ENCODE data around the gene TST.

Gene TST

GRCh38 chr22:37000676-37001534 is 18.3 kb downstream of the TST start:
- no peaks in the 10 kb centered on the region for H3K9me3 ChIP-seq
- H3K4me3 ChIP-seq: no peak overlapping the region
- H3K36me3 ChIP-seq: no peaks in the 10 kb centered on the region
- intact Hi-C loops (cut with DNase I; ENCODE audit: low total_unique reads): no loop called here
- H3K27ac ChIP-seq: no peak overlapping the region
- TF ChIP-seq, protein P1, sequence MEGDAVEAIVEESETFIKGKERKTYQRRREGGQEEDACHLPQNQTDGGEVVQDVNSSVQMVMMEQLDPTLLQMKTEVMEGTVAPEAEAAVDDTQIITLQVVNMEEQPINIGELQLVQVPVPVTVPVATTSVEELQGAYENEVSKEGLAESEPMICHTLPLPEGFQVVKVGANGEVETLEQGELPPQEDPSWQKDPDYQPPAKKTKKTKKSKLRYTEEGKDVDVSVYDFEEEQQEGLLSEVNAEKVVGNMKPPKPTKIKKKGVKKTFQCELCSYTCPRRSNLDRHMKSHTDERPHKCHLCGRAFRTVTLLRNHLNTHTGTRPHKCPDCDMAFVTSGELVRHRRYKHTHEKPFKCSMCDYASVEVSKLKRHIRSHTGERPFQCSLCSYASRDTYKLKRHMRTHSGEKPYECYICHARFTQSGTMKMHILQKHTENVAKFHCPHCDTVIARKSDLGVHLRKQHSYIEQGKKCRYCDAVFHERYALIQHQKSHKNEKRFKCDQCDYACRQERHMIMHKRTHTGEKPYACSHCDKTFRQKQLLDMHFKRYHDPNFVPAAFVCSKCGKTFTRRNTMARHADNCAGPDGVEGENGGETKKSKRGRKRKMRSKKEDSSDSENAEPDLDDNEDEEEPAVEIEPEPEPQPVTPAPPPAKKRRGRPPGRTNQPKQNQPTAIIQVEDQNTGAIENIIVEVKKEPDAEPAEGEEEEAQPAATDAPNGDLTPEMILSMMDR (IDR thresholded peaks at IDR 0.05): no peak
- DNase-seq: no peak
- H3K4me1 ChIP-seq: no peaks in the 10 kb centered on the region
- H3K27me3 ChIP-seq: peaks cover 0 to 35% of the 10 kb centered on the region in 2 donors

GRCh38 chr22:36999463-36999862 is 19.8 kb downstream of the TST start:
- no peak overlapping the region for H3K4me3 ChIP-seq
- no peaks in the 10 kb centered on the region for H3K36me3 ChIP-seq
- TF ChIP-seq, protein P1 (IDR thresholded peaks at IDR 0.05): no peak
- intact Hi-C loops (cut with DNase I; ENCODE audit: low total_unique reads): no loop called here
- DNase-seq: no peak
- peaks cover 0 to 39% of the 10 kb centered on the region in 2 donors for H3K27me3 ChIP-seq
- no peaks in the 10 kb centered on the region for H3K4me1 ChIP-seq
- H3K9me3 ChIP-seq: no peaks in the 10 kb centered on the region
- H3K27ac ChIP-seq: no peak overlapping the region

DNA sequence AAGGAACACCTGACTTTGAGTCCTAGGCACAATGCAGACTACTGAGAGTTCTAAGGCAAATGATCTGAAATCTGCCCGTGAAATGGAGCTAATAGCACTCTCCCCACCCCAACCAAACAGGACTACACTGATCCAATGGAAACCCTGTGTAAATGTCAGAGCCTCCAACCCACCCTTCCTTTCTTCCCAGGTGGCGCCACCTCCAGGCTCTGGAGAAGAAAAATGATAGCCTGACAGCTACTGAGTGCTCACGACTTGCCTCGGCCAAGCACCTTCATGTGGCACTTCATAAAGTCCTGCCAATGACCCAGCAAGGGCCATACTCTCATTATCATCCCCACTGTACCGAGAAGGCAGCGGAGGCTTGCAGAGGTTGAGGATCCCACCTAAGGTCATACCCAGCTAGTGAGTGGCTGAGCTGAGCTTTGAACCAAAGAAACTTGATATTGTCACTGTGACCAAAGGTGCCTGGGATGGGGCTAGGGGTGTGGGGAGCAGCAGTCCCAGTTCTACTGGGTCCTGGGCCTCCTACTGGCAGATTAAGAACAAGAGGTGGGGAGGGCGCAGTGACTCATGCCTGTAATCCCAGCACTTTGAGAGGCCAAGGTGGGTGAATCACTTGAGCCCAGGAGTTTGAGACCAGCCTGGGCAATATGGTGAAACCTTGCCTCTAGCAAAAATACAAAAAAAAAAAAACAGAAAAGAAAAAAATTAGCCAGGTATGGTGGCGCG is 20.5 kb downstream of the TST start:
- intact Hi-C loops (cut with DNase I; ENCODE audit: low total_unique reads): no loop called here
- Histone ChIP-seq H3K27ac (no peak overlapping the region), H3K9me3 (no peaks in the 10 kb centered on the region), H3K36me3 (no peaks in the 10 kb centered on the region), H3K27me3 (peaks cover 0 to 32% of the 10 kb centered on the region in 2 donors), H3K4me3 (no peak overlapping the region), H3K4me1 (no peaks in the 10 kb centered on the region)
- TF ChIP-seq, protein P1 (IDR thresholded peaks at IDR 0.05): no peak
- DNase-seq: no peak

DNA sequence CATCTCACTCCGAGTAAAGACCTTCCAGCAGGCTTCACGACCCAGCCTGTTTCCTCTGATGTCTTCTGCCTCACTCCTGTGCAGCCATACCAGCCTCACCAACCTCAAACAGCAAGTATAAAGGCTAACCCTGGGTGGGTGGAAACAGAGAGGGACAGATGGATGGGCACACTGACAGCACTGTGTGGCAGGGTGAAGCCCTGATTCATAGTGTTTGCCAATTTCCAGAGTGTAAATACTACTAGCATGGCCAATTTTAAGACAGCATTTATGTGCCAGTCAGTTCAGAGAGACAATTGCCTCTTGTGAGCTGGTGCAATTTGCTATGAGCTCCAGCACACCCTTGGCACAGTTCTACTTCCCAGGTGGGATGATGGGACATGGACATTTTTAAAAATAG is 21.5 kb downstream of the TST start:
- Histone ChIP-seq H3K4me1 (no peaks in the 10 kb centered on the region), H3K27ac (no peak overlapping the region), H3K4me3 (no peak overlapping the region), H3K9me3 (no peaks in the 10 kb centered on the region), H3K36me3 (no peaks in the 10 kb centered on the region), H3K27me3 (peaks cover 0 to 24% of the 10 kb centered on the region in 2 donors)
- DNase-seq: no peak
- TF ChIP-seq, protein P1 (IDR thresholded peaks at IDR 0.05): no peak
- intact Hi-C loops (cut with DNase I; ENCODE audit: low total_unique reads): no loop called here

DNA sequence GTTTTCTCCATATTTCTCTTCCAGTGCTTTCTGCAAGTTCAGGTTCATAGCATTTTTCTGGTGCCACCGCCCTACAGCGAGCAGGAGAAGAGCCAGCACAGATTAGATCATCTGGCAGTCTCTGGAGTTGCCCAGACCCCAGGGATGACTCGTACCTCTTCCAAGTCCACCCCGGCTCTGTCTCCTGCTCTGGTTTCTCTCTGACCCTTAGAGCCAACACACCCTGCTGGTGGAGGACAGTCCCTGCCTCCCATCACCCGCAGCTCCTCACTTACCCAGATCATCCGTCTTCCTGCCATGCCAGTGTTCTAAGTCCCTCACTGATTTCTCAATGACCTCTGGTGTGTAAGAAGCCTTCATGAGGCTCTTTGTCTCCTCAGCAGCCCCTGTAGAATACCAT is 28.0 kb downstream of the TST start:
- H3K4me3 ChIP-seq: no peak overlapping the region
- no peak overlapping the region for H3K27ac ChIP-seq
- H3K9me3 ChIP-seq: peaks cover 0 to 5% (median 2%) of the 10 kb centered on the region in 3 donors
- H3K36me3 ChIP-seq: no peaks in the 10 kb centered on the region
- DNase-seq: no peak
- no peaks in the 10 kb centered on the region for H3K4me1 ChIP-seq
- TF ChIP-seq, protein P1 (IDR thresholded peaks at IDR 0.05): no peak
- peaks cover 0 to 42% of the 10 kb centered on the region in 2 donors for H3K27me3 ChIP-seq
- intact Hi-C loops (cut with DNase I; ENCODE audit: low total_unique reads): no loop called here
